ENCODE data around the gene ETS1. TPM values are rescaled to one million over a fixed set of nuclear protein-coding genes. Genes with fewer than 3 reads are reported as not detected.

Gene ETS1
- total RNA-seq, 4 donors from 2014 or later, result 39.5 to 74.4 (median 59.7) TPM

- Histone ChIP-seq H3K4me1 (peaks cover 0 to 11% (median 11%) of the 10 kb centered on the region in 4 donors), H3K27me3 (no peaks in the 10 kb centered on the region), H3K4me3 (no peak overlapping the region), H3K36me3 (no peaks in the 10 kb centered on the region), H3K9me3 (no peaks in the 10 kb centered on the region), H3K27ac (replicated peaks in 1 of 4) (no peak overlapping the region)
- 75% methylated on average over 11 of the region's 11 CpGs for WGBS
- intact Hi-C loops (cut with DNase I), result no loop called here
- no peak for DNase-seq (ENCODE audit: extremely low spot score)
- TF ChIP-seq CTCF (IDR thresholded peaks at IDR 0.05) (no peak), POLR2AphosphoS5 (IDR thresholded peaks at IDR 0.05) (no peak), POLR2A (IDR thresholded peaks at IDR 0.05; ENCODE audit: low read depth) (no peak), EP300 (IDR thresholded peaks at IDR 0.05) (no peak)
Observed at GRCh38 chr11:128563942-128564641, 23.3 kb downstream of the ETS1 start.

DNA sequence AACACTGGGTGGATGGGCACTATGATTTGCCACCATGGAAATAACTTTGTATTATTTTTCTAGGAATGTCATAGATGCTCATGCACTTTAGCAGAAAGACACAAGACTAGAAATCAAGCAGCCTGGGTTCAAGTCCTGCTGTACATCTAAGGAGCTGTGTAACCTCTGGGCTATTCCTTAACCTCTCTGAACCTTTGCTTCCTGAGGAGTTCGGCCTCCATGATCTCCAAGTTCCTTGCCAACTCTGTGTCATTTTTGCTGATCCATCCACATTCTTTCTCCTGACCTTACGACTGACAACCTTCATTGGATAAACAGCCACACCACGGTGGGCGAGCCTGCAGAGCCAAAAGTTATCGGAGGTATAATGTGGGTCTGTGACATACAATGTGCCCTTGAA, 24.1 kb downstream of the ETS1 start:
- DNase-seq (ENCODE audit: extremely low spot score), result no peak
- H3K27me3 ChIP-seq, result no peaks in the 10 kb centered on the region
- peaks cover 0 to 11% (median 11%) of the 10 kb centered on the region in 4 donors for H3K4me1 ChIP-seq
- H3K9me3 ChIP-seq, result no peaks in the 10 kb centered on the region
- H3K36me3 ChIP-seq, result no peaks in the 10 kb centered on the region
- intact Hi-C loops (cut with DNase I), result no loop called here
- 82% methylated on average over 5 of the region's 5 CpGs for WGBS
- no peak overlapping the region for H3K4me3 ChIP-seq
- no peak overlapping the region for H3K27ac ChIP-seq (replicated peaks in 1 of 4)
- TF ChIP-seq POLR2AphosphoS5 (IDR thresholded peaks at IDR 0.05) (no peak), POLR2A (IDR thresholded peaks at IDR 0.05; ENCODE audit: low read depth) (no peak), CTCF (IDR thresholded peaks at IDR 0.05) (no peak), EP300 (IDR thresholded peaks at IDR 0.05) (no peak)

- H3K36me3 ChIP-seq, result no peaks in the 10 kb centered on the region
- intact Hi-C loops (cut with DNase I), result no loop called here
- DNase-seq (ENCODE audit: extremely low spot score), result no peak
- no peak overlapping the region for H3K4me3 ChIP-seq
- H3K27ac ChIP-seq (replicated peaks in 1 of 4), result no peak overlapping the region
- H3K27me3 ChIP-seq, result no peaks in the 10 kb centered on the region
- no peaks in the 10 kb centered on the region for H3K9me3 ChIP-seq
- TF ChIP-seq CTCF (IDR thresholded peaks at IDR 0.05), result no peak
- TF ChIP-seq EP300 (IDR thresholded peaks at IDR 0.05), result no peak
- no peak for TF ChIP-seq POLR2AphosphoS5 (IDR thresholded peaks at IDR 0.05)
- TF ChIP-seq POLR2A (IDR thresholded peaks at IDR 0.05; ENCODE audit: low read depth), result no peak
- H3K4me1 ChIP-seq, result peaks cover 0 to 14% (median 11%) of the 10 kb centered on the region in 4 donors
- 80% methylated on average over 3 of the region's 3 CpGs for WGBS
Observed at GRCh38 chr11:128559496-128560103, 27.8 kb downstream of the ETS1 start.

GRCh38 chr11:128555606-128556005, 31.8 kb downstream of the ETS1 start:
- Histone ChIP-seq H3K27me3 (peaks cover 0 to 5% (median 0%) of the 10 kb centered on the region in 4 donors), H3K4me1 (peaks cover 3 to 15% (median 11%) of the 10 kb centered on the region in 4 donors), H3K27ac (replicated peaks in 1 of 4) (no peak overlapping the region), H3K9me3 (no peaks in the 10 kb centered on the region), H3K36me3 (no peaks in the 10 kb centered on the region), H3K4me3 (no peak overlapping the region)
- WGBS, result 91% methylated on average over 2 of the region's 2 CpGs
- TF ChIP-seq EP300 (IDR thresholded peaks at IDR 0.05), result no peak
- TF ChIP-seq CTCF (IDR thresholded peaks at IDR 0.05), result peak in 2 of 3 experiments; percentile 11 to 25
- no peak for DNase-seq (ENCODE audit: extremely low spot score)
- intact Hi-C loops (cut with DNase I), result no loop called here
